CD14-positive monocyte (primary cell): Measurements from ENCODE around the gene GALNTL6. TPM values are rescaled to one million over a fixed set of nuclear protein-coding genes. Genes with fewer than 3 reads are reported as not detected.

Source experiments
- DNase-seq, 3 donors: peaks; one replicate each; pipeline ENCODE4 v3.0.0-alpha.2; 2011 to 2022
- H2AFZ ChIP-seq: 2 replicates; pipeline ENCODE4 v1.6.0; 2012; ENCODE audit warnings: mild to moderate bottlenecking, low read depth, low read length, inconsistent platforms; ENCODE audit not compliant: insufficient read depth, poor library complexity, severe bottlenecking
- H3K27ac ChIP-seq, 2 donors: 1 replicate in 1 of 2; 2 replicates in 1 of 2; pipeline ENCODE4 v1.5.1; 2012 to 2013; ENCODE audit warnings: low read length in 2 of 2, control low read depth in 1 of 2, inconsistent platforms in 1 of 2, low read depth in 1 of 2, mild to moderate bottlenecking in 1 of 2
- H3K27me3 ChIP-seq, 2 donors: one replicate each; pipeline versions ENCODE4 v1.6.0 to v1.6.1; 2011 to 2013; ENCODE audit warnings: low read length in 2 of 2; ENCODE audit not compliant: control insufficient read depth in 2 of 2, insufficient read depth in 2 of 2
- H3K36me3 ChIP-seq, 2 donors: replicated peaks in 1 of 2; 1 replicate in 1 of 2; 2 replicates in 1 of 2; pipeline versions ENCODE4 v1.5.1 to v1.6.1; 2012 to 2013; ENCODE audit warnings: low read length in 2 of 2, control low read depth in 1 of 2, inconsistent platforms in 1 of 2, mild to moderate bottlenecking in 1 of 2; ENCODE audit not compliant: insufficient read depth in 2 of 2, control insufficient read depth in 1 of 2
- H3K4me1 ChIP-seq, 2 donors: 1 replicate in 1 of 2; 2 replicates in 1 of 2; pipeline versions ENCODE4 v1.5.1 to v1.6.1; 2012 to 2013; ENCODE audit warnings: low read length in 2 of 2, control low read depth in 1 of 2, inconsistent platforms in 1 of 2, mild to moderate bottlenecking in 1 of 2, moderate library complexity in 1 of 2; ENCODE audit not compliant: insufficient read depth in 2 of 2, control insufficient read depth in 1 of 2
- H3K4me2 ChIP-seq: replicated peaks from 2 replicates; pipeline ENCODE3; 2012; ENCODE audit warnings: low read length, moderate library complexity, mild to moderate bottlenecking; ENCODE audit not compliant: poor library complexity, severe bottlenecking; ENCODE audit errors: extremely low read depth
- H3K4me3 ChIP-seq, 3 experiments: fragments of 200-600 bp in 1 of 3; sonication (generic) in 1 of 3; replicated peaks in 1 of 3; 1 replicate in 2 of 3; 2 replicates in 1 of 3; pipeline ENCODE4 v1.5.1; 2011 to 2013; ENCODE audit warnings: low read length in 3 of 3, mild to moderate bottlenecking in 3 of 3, control low read depth in 2 of 3, low read depth in 2 of 3, inconsistent platforms in 1 of 3, moderate library complexity in 1 of 3
- H3K79me2 ChIP-seq: 2 replicates; pipeline ENCODE4 v1.6.0; 2012; ENCODE audit warnings: mild to moderate bottlenecking, control low read depth, inconsistent platforms, low read length, moderate library complexity; ENCODE audit not compliant: insufficient read depth
- H3K9ac ChIP-seq: 2 replicates; pipeline ENCODE4 v1.6.0; 2017; ENCODE audit warnings: low read length, mild to moderate bottlenecking; ENCODE audit not compliant: insufficient read depth, poor library complexity, severe bottlenecking
- H3K9me3 ChIP-seq, 2 donors: replicated peaks in 1 of 2; 1 replicate in 1 of 2; 2 replicates in 1 of 2; pipeline versions ENCODE4 v1.5.1 to v1.6.1; 2012 to 2013; ENCODE audit warnings: low read length in 2 of 2, control low read depth in 1 of 2; ENCODE audit not compliant: control insufficient read depth in 1 of 2, insufficient read depth in 1 of 2
- H4K20me1 ChIP-seq: 2 replicates; pipeline ENCODE4 v1.6.0; 2012; ENCODE audit warnings: mild to moderate bottlenecking, low read length, control low read depth, moderate library complexity; ENCODE audit not compliant: insufficient read depth
- H3K27ac Mint-ChIP-seq, 7 donors: one replicate each; pipeline ENCODE4 v1.8.0; 2020; ENCODE audit warnings: mild to moderate bottlenecking in 7 of 7, mixed read lengths in 7 of 7, moderate library complexity in 6 of 7, inconsistent platforms in 2 of 7
- H3K27me3 Mint-ChIP-seq, 3 donors: one replicate each; pipeline ENCODE4 v1.8.0; 2021 to 2022; ENCODE audit warnings: low read depth in 3 of 3, mild to moderate bottlenecking in 3 of 3, mixed read lengths in 3 of 3, moderate library complexity in 3 of 3, inconsistent platforms in 1 of 3
- H3K36me3 Mint-ChIP-seq, 2 donors: one replicate each; pipeline ENCODE4 v1.8.0; 2020; ENCODE audit warnings: mixed read lengths in 2 of 2, inconsistent platforms in 1 of 2, mild to moderate bottlenecking in 1 of 2
- H3K4me1 Mint-ChIP-seq: one replicate; pipeline ENCODE4 v1.8.0; 2020; ENCODE audit warnings: mild to moderate bottlenecking, mixed read lengths
- H3K4me3 Mint-ChIP-seq, 2 donors: one replicate each; pipeline ENCODE4 v1.8.0; 2020; ENCODE audit warnings: mild to moderate bottlenecking in 2 of 2, mixed read lengths in 2 of 2, moderate library complexity in 1 of 2
- H3K9me3 Mint-ChIP-seq, 7 donors: one replicate each; pipeline ENCODE4 v1.8.0; 2020 to 2022; ENCODE audit warnings: mixed read lengths in 7 of 7, mild to moderate bottlenecking in 6 of 7, moderate library complexity in 6 of 7, inconsistent platforms in 2 of 7
- CTCF ChIP-seq: fragments of 200-600 bp; IDR thresholded peaks from one replicate; pipeline ENCODE4 v1.8.0; 2022; ENCODE audit warnings: antibody characterized with exemption, mild to moderate bottlenecking
- WGBS: methylation state at CpG from one replicate; pipeline ENCODE4 v1.1.5; 2013; ENCODE audit warnings: missing lambda C conversion rate; ENCODE audit not compliant: insufficient coverage; 5-methylcytosine and 5-hydroxymethylcytosine counted together
- intact Hi-C, 2 donors: fragments of 100-400 bp; cut with micrococcal nuclease; formaldehyde crosslinking; loops; one replicate each; pipeline versions ENCODE4 v1.15.0 to v1.15.1; 2023
- polyA plus RNA-seq, 3 donors: library from polyadenylated mRNA; depleted of rRNA in 1 of 3; unstranded in 2 of 3; stranded (reverse) in 1 of 3; fragments of 300-500 nt in 2 of 3; fragments of >200 nt in 1 of 3; fragmentation: Illumina TruSeq in 2 of 3; gene quantifications; 1 replicate in 2 of 3; 2 replicates in 1 of 3; pipeline ENCODE4 v1.2.3, GENCODE V29; 2012 to 2021

Gene GALNTL6
- polyA plus RNA-seq, 3 donors, result 0.05 TPM; not detected in 2

DNA sequence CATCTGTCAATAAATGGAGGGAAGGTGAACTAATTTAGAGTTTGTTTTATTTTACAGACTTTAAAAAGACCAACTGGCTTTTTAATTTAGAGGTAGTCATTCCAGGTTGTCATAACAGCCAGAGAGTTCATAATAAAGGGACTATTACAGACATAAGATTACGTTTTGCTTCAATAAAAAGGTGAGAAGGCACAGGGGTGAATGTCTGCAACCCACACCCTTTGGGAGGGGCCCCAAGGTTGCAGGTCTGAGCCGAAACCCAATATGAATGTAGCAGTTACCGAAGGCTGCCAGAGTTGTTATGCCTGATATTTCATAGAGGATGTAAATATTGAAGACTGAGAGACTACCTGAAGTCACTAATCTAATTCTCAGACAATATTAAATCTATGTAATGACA, 1025.7 kb downstream of the GALNTL6 start:
- intact Hi-C loops, result no loop called here
- WGBS, result 100% methylated on average over 1 of the region's 3 CpGs
- H3K9me3 Mint-ChIP-seq, result peaks cover 0 to 3% (median 0%) of the 10 kb centered on the region in 7 donors

DNA sequence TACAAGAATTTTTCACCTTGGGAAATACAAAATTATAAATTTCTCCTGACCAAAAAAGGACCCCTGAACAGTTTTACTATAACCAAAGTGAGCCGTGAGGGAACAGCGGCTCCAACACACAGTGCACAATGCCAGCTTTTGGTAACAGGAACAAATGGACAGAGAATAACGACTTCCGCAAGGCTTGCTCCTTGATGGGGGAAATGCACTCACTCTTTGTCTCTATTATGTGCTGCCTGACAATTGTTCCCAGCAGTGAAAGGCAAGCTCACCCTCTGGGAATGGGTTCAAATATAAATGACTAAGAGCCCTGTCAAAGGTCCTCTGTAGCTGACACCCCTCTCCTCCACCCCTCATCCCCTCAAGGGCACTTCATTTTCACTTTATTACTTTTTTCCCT, 1029.6 kb downstream of the GALNTL6 start:
- Histone ChIP-seq H3K4me3 (no peak overlapping the region), H3K36me3 (no peaks in the 10 kb centered on the region), H3K4me1 (no peaks in the 10 kb centered on the region), H3K4me2 (no peak overlapping the region), H3K79me2 (no peaks in the 10 kb centered on the region), H2AFZ (no peak overlapping the region), H3K9me3 (no peaks in the 10 kb centered on the region), H4K20me1 (no peaks in the 10 kb centered on the region), H3K27ac (no peak overlapping the region), H3K9ac (no peak overlapping the region), H3K27me3 (no peaks in the 10 kb centered on the region)
- TF ChIP-seq CTCF, result no peak
- H3K4me1 Mint-ChIP-seq, result peaks cover 10% of the 10 kb centered on the region
- H3K36me3 Mint-ChIP-seq, result no peaks in the 10 kb centered on the region
- H3K9me3 Mint-ChIP-seq, result peaks cover 0 to 3% (median 0%) of the 10 kb centered on the region in 7 donors
- WGBS, result 96% methylated on average over 4 of the region's 4 CpGs
- H3K4me3 Mint-ChIP-seq, result no peak overlapping the region
- no peak for DNase-seq
- H3K27me3 Mint-ChIP-seq, result no peaks in the 10 kb centered on the region
- no peak overlapping the region for H3K27ac Mint-ChIP-seq
- intact Hi-C loops, result no loop called here

More for the DNA sequence above, 1025.7 kb downstream of the GALNTL6 start:
- no peak for DNase-seq
- H3K36me3 Mint-ChIP-seq, result no peaks in the 10 kb centered on the region
- Histone ChIP-seq H3K4me2 (no peak overlapping the region), H2AFZ (no peak overlapping the region), H3K36me3 (no peaks in the 10 kb centered on the region), H3K9me3 (no peaks in the 10 kb centered on the region), H3K27ac (no peak overlapping the region), H4K20me1 (no peaks in the 10 kb centered on the region), H3K4me3 (no peak overlapping the region), H3K79me2 (no peaks in the 10 kb centered on the region), H3K27me3 (no peaks in the 10 kb centered on the region), H3K4me1 (no peaks in the 10 kb centered on the region), H3K9ac (no peak overlapping the region)
- H3K4me3 Mint-ChIP-seq, result no peak overlapping the region
- peaks cover 0 to 4% (median 0%) of the 10 kb centered on the region in 3 donors for H3K27me3 Mint-ChIP-seq
- H3K4me1 Mint-ChIP-seq, result peaks cover 10% of the 10 kb centered on the region
- TF ChIP-seq CTCF, result no peak
- H3K27ac Mint-ChIP-seq, result no peak overlapping the region
